Eye (tissue), 1 donor: ENCODE measurements around the gene ACER3.
"Not testable (repeated sequence)": the region's sequence is repeated elsewhere in the genome, so short reads cannot be mapped to it uniquely, and the experiment has no call there.

Experiments
- DNase-seq: peaks from one replicate; pipeline ENCODE4 v3.0.0-alpha.2; 2015

Gene ACER3

GRCh38 chr11:77009533-77010160, 148.9 kb downstream of the ACER3 start:
- DNase-seq = no peak

- DNase-seq = no peak
Observed at GRCh38 chr11:77014669-77015068, 154.0 kb downstream of the ACER3 start.

- not testable (repeated sequence) for DNase-seq
Observed at GRCh38 chr11:77018396-77018924, 157.7 kb downstream of the ACER3 start.

GRCh38 chr11:77019976-77020595, 159.4 kb downstream of the ACER3 start:
- no peak for DNase-seq

- DNase-seq = no peak
Observed at GRCh38 chr11:77020734-77021133, 160.0 kb downstream of the ACER3 start.

- DNase-seq = no peak
Observed at GRCh38 chr11:77024745-77025144, 164.0 kb downstream of the ACER3 start.

GRCh38 chr11:77026221-77026620, 165.5 kb downstream of the ACER3 start:
- DNase-seq = no peak

- DNase-seq = no peak
Observed at GRCh38 chr11:77026743-77027142, 166.0 kb downstream of the ACER3 start.

GRCh38 chr11:77027275-77027674, 166.6 kb downstream of the ACER3 start:
- DNase-seq = no peak

- no peak for DNase-seq
Observed at GRCh38 chr11:77029829-77030228, 169.1 kb downstream of the ACER3 start.

- no peak for DNase-seq
Observed at GRCh38 chr11:77030834-77031414, 170.2 kb downstream of the ACER3 start.

- no peak for DNase-seq
Observed at GRCh38 chr11:77031599-77031998, 170.9 kb downstream of the ACER3 start.

- no peak for DNase-seq
Observed at GRCh38 chr11:77035039-77035438, 174.3 kb downstream of the ACER3 start.

- DNase-seq = no peak
Observed at GRCh38 chr11:77035580-77035979, 174.9 kb downstream of the ACER3 start.

GRCh38 chr11:77036398-77036797, 175.7 kb downstream of the ACER3 start:
- DNase-seq = no peak

GRCh38 chr11:77037057-77037456, 176.3 kb downstream of the ACER3 start:
- DNase-seq = no peak

- no peak for DNase-seq
Observed at GRCh38 chr11:77038029-77038824, 177.5 kb downstream of the ACER3 start.

GRCh38 chr11:77038825-77039326, 178.2 kb downstream of the ACER3 start:
- no peak for DNase-seq

GRCh38 chr11:77039491-77040400, 179.0 kb downstream of the ACER3 start:
- DNase-seq = peak; percentile 71

GRCh38 chr11:77040401-77040777, 179.7 kb downstream of the ACER3 start:
- DNase-seq = peak; percentile 9

- no peak for DNase-seq
Observed at GRCh38 chr11:77040889-77041288, 180.2 kb downstream of the ACER3 start.

- no peak for DNase-seq
Observed at GRCh38 chr11:77042111-77042726, 181.5 kb downstream of the ACER3 start.
